NT2/D1 (cell line): ENCODE data around the gene HSPA13.
"Not testable (repeated sequence)": the region's sequence is repeated elsewhere in the genome, so short reads cannot be mapped to it uniquely, and the experiment has no call there.

Experiments
- DNase-seq: peaks from one replicate; pipeline ENCODE4 v3.0.0-alpha.2; 2011; ENCODE audit warnings: low read depth, low spot score
- H3K27me3 ChIP-seq: 2 replicates; pipeline ENCODE4 v1.6.0; 2011; ENCODE audit warnings: mild to moderate bottlenecking; ENCODE audit not compliant: insufficient read length, insufficient read depth
- H3K36me3 ChIP-seq: 2 replicates; pipeline ENCODE4 v1.6.1; 2011; ENCODE audit warnings: mild to moderate bottlenecking, low read length, mixed read lengths; ENCODE audit not compliant: insufficient read depth, insufficient read length
- H3K4me1 ChIP-seq: 2 replicates; pipeline ENCODE4 v1.5.1; 2011; ENCODE audit not compliant: insufficient read depth, insufficient read length
- H3K4me3 ChIP-seq: 2 replicates; pipeline ENCODE4 v1.5.1; 2011; ENCODE audit warnings: low read depth; ENCODE audit not compliant: insufficient read length
- H3K9ac ChIP-seq: 2 replicates; pipeline ENCODE4 v1.6.0; 2011; ENCODE audit warnings: low read depth; ENCODE audit not compliant: insufficient read length
- H3K9me3 ChIP-seq: 2 replicates; pipeline ENCODE4 v1.5.1; 2011; ENCODE audit warnings: mild to moderate bottlenecking, low read length; ENCODE audit not compliant: insufficient read depth
- SUZ12 ChIP-seq: IDR thresholded peaks from 2 replicates; pipeline ENCODE4 v1.6.1; 2011; ENCODE audit not compliant: insufficient read length, insufficient read depth; ENCODE audit errors: extremely low read depth
- YY1 ChIP-seq: IDR thresholded peaks from 2 replicates; pipeline ENCODE4 v1.6.1; 2011; ENCODE audit not compliant: insufficient read length, insufficient read depth
- ZNF274 ChIP-seq: IDR thresholded peaks from 2 replicates; pipeline ENCODE4 v1.6.1; 2011; ENCODE audit warnings: mild to moderate bottlenecking, low read depth, low read length

The HSPA13 gene

DNA sequence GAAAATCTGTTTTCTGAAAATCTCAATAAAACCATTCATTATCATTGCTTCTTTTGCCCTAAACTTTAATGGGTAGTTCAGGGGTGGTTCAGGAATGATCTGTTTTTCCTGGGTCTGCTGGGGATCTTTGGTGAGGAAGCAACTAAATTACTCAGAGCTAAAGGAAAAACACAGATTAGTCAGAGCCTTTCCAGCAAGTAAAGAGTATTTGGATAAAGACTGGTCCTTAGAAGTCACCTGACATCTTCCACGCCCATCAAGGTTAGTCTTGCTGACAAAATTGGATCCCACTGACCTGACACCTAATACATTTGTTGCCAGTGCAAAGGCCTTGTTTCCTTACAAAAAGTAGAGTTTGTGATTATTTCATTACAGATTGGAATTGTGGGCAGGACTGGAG is 24.2 kb downstream of the HSPA13 start:
- Histone ChIP-seq H3K27me3 (no peaks in the 10 kb centered on the region), H3K9me3 (no peaks in the 10 kb centered on the region), H3K4me1 (no peaks in the 10 kb centered on the region), H3K36me3 (no peaks in the 10 kb centered on the region), H3K4me3 (no peak overlapping the region), H3K9ac (no peak overlapping the region)
- TF ChIP-seq SUZ12 (no peak), YY1 (no peak), ZNF274 (no peak)
- DNase-seq, result no peak

DNA sequence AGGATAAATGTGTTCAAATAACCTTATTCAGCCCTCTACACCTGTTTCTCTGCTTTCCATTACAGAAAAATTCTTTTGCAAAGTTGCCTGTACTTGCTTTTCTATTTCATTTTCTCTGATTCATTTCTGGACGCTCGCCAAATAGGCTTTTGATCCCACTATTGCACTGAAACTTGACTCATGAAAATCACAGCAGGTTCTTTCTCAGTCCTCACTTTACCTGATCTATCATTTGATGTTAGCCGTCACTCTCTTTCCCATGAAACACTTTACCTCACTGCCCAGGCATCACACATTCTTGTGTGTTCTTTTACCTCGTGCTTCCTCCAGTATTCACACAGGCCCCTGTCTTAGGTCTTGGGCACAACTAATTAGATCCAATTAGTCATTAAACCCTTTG is 26.2 kb downstream of the HSPA13 start:
- Histone ChIP-seq H3K9me3 (no peaks in the 10 kb centered on the region), H3K9ac (no peak overlapping the region), H3K27me3 (no peaks in the 10 kb centered on the region), H3K4me3 (no peak overlapping the region), H3K36me3 (no peaks in the 10 kb centered on the region), H3K4me1 (no peaks in the 10 kb centered on the region)
- no peak for DNase-seq
- TF ChIP-seq ZNF274 (no peak), YY1 (no peak), SUZ12 (no peak)

DNA sequence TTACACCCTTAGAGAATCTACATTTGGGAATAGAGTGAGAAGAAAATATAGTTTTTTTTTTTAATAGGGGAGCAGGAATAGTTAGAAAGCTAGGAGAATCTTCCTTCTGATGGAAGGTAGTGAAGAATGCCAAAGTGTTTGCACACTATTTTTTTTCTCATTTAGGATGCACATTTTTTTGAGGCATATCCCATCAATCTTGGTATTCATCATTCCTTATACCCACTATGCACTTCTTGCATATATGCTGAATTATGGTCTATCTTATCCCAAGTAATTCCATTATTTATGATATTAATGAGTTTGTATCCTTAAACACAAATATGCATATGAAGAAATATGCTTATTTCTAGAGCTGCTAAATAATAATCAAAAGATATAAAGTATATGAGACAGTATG is 28.4 kb downstream of the HSPA13 start:
- no peak overlapping the region for H3K4me3 ChIP-seq
- no peak for DNase-seq
- no peaks in the 10 kb centered on the region for H3K4me1 ChIP-seq
- H3K27me3 ChIP-seq, result no peaks in the 10 kb centered on the region
- TF ChIP-seq SUZ12 (no peak), YY1 (no peak), ZNF274 (no peak)
- no peaks in the 10 kb centered on the region for H3K36me3 ChIP-seq
- no peaks in the 10 kb centered on the region for H3K9me3 ChIP-seq
- H3K9ac ChIP-seq, result no peak overlapping the region

DNA sequence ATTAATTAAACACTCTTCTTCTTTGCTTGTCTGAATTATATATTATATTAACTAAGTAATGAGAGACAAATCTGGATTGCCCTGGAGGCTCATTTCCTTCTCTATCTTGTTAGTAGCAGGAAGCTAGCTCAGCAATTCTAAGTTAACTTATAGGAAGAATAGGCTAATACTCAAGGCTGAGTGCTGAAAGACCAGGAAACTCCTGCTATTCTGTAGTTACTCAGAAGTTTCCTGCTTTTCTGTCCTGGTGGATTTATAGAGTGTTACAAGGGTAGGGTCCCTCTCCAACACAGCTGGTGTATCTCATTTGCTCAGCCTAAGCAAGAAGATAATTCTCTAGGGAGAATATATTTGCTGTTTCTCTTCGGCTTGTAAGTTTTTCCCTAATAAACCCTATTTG is 29.2 kb downstream of the HSPA13 start:
- no peaks in the 10 kb centered on the region for H3K27me3 ChIP-seq
- no peak overlapping the region for H3K9ac ChIP-seq
- H3K9me3 ChIP-seq, result no peaks in the 10 kb centered on the region
- no peaks in the 10 kb centered on the region for H3K4me1 ChIP-seq
- no peak overlapping the region for H3K4me3 ChIP-seq
- H3K36me3 ChIP-seq, result no peaks in the 10 kb centered on the region
- no peak for DNase-seq
- TF ChIP-seq YY1 (no peak), SUZ12 (no peak), ZNF274 (no peak)

DNA sequence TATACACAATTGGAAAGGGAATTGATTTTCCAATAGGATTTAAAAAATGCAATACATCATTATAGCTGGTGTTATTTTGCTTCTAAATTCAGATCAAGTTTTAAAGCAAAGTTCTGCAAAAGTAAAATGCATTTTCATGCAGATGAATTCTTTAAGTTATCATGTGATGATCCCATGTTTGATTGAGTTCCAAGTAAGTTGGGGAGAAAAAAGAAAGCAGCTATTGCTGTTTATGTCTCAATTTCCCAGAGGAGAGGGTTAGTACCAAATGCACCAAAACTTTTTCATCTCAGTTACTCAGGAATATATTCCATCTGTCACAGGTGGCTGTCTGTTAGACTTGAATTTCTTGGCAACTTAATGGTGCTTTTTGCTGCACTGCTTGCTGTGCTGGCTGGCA is 29.7 kb downstream of the HSPA13 start:
- H3K4me3 ChIP-seq, result no peak overlapping the region
- no peaks in the 10 kb centered on the region for H3K27me3 ChIP-seq
- DNase-seq, result no peak
- no peak for TF ChIP-seq YY1
- no peak for TF ChIP-seq ZNF274
- no peak for TF ChIP-seq SUZ12
- no peaks in the 10 kb centered on the region for H3K36me3 ChIP-seq
- no peaks in the 10 kb centered on the region for H3K9me3 ChIP-seq
- no peak overlapping the region for H3K9ac ChIP-seq
- no peaks in the 10 kb centered on the region for H3K4me1 ChIP-seq

DNA sequence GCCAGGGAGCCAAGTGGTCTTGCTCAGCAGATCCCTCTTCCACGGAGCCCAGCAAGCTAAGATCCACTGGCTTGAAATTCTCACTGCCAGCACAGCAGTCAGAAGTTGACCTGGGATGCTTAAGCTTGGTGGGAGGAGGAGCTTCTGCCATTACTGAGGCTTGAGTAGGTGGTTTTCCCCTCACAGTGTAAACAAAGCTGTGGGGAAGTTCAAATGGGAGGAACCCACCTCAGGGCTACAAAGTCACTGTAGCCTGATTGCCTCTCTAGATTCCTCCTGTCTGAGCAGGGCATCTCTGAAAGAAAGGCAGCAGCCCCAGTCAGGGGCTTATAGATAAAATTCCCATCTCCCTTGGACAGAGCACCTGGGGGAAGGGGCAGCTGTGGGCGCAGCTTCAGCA is 55.6 kb downstream of the HSPA13 start:
- not testable (repeated sequence) for H3K4me1 ChIP-seq, DNase-seq, H3K9me3 ChIP-seq, H3K36me3 ChIP-seq, H3K27me3 ChIP-seq, H3K4me3 ChIP-seq, H3K9ac ChIP-seq

DNA sequence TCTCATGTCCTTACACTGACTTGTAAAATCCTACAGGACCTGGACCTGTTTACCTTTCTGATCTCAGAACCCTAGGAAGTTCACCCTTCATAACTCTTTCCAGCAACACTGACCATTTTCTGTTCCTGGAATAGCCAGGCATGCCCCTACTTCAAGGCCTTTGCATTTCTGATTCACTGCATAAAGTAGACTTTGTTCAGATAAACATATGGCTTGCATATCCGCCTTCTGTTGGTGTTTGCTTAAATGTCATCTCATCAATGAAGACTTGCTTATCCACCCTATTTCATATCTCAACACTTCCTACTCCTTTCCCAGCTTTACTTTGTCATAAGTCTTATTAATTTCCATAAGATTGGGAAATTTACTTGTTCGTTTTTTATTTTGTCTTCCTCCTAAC is 57.4 kb downstream of the HSPA13 start:
- H3K9ac ChIP-seq, result no peak overlapping the region
- DNase-seq, result no peak
- no peaks in the 10 kb centered on the region for H3K36me3 ChIP-seq
- H3K9me3 ChIP-seq, result peaks cover 5% of the 10 kb centered on the region; the same call in 1 of the 2 replicates
- H3K4me3 ChIP-seq, result no peak overlapping the region
- TF ChIP-seq ZNF274 (no peak), SUZ12 (no peak)
- no peaks in the 10 kb centered on the region for H3K27me3 ChIP-seq
- no peaks in the 10 kb centered on the region for H3K4me1 ChIP-seq
